NCI-H2227 (cell line): ENCODE data around the gene ATP8A2.
"Not testable (repeated sequence)": the region's sequence is repeated elsewhere in the genome, so short reads cannot be mapped to it uniquely, and the experiment has no call there.

ENCODE experiments used
- DNase-seq: peaks from one replicate; lab custom pipeline; 2025; ENCODE audit not compliant: unreplicated experiment; lab: John Stamatoyannopoulos, UW

ATP8A2 gene

GRCh38 chr13:25457566-25457965 lies 85.8 kb downstream of the ATP8A2 start:
- no peak for DNase-seq

GRCh38 chr13:25462301-25463125 lies 90.7 kb downstream of the ATP8A2 start:
- no peak for DNase-seq

- DNase-seq = no peak
Measured at GRCh38 chr13:25463496-25463895, 91.7 kb downstream of the ATP8A2 start.

GRCh38 chr13:25466880-25467279 lies 95.1 kb downstream of the ATP8A2 start:
- no peak for DNase-seq

- DNase-seq = peak; percentile 76
Measured at GRCh38 chr13:25468325-25469168, 96.8 kb downstream of the ATP8A2 start.

- no peak for DNase-seq
Measured at GRCh38 chr13:25469169-25469525, 97.4 kb downstream of the ATP8A2 start.

GRCh38 chr13:25473864-25474263 lies 102.1 kb downstream of the ATP8A2 start:
- DNase-seq = no peak

GRCh38 chr13:25478186-25478585 lies 106.4 kb downstream of the ATP8A2 start:
- no peak for DNase-seq

GRCh38 chr13:25489238-25489637 lies 117.5 kb downstream of the ATP8A2 start:
- peak; percentile 39 for DNase-seq

GRCh38 chr13:25490236-25490635 lies 118.5 kb downstream of the ATP8A2 start:
- DNase-seq = no peak

GRCh38 chr13:25493931-25494640 lies 122.3 kb downstream of the ATP8A2 start:
- no peak for DNase-seq

- DNase-seq = peak; percentile 3
Measured at GRCh38 chr13:25494698-25495411, 123.1 kb downstream of the ATP8A2 start.

GRCh38 chr13:25501231-25501630 lies 129.5 kb downstream of the ATP8A2 start:
- DNase-seq = no peak

GRCh38 chr13:25502031-25502430 lies 130.3 kb downstream of the ATP8A2 start:
- no peak for DNase-seq

- no peak for DNase-seq
Measured at GRCh38 chr13:25502551-25502950, 130.8 kb downstream of the ATP8A2 start.

- DNase-seq = no peak
Measured at GRCh38 chr13:25503856-25504255, 132.1 kb downstream of the ATP8A2 start.

GRCh38 chr13:25507841-25508240 lies 136.1 kb downstream of the ATP8A2 start:
- DNase-seq = no peak

GRCh38 chr13:25513060-25513459 lies 141.3 kb downstream of the ATP8A2 start:
- not testable (repeated sequence) for DNase-seq

GRCh38 chr13:25518441-25518840 lies 146.7 kb downstream of the ATP8A2 start:
- no peak for DNase-seq

- DNase-seq = no peak
Measured at GRCh38 chr13:25525884-25526283, 154.1 kb downstream of the ATP8A2 start.

GRCh38 chr13:25528266-25528665 lies 156.5 kb downstream of the ATP8A2 start:
- no peak for DNase-seq
